ENCODE data around the gene RSKR. TPM values are rescaled to one million over a fixed set of nuclear protein-coding genes. Genes with fewer than 3 reads are reported as not detected.

The RSKR gene
- total RNA-seq, 1 donor, result 5.6 TPM

GRCh38 chr17:28655160-28655559 is 41.2 kb upstream of the RSKR start:
- no peak for TF ChIP-seq CTCF (IDR thresholded peaks at IDR 0.05; ENCODE audit: insufficient read depth, low read depth, low read length)
- DNase-seq (ENCODE audit: low read depth), result no peak
- H3K4me3 ChIP-seq (ENCODE audit: low read depth, low read length), result no peak overlapping the region

GRCh38 chr17:28648698-28649097 is 34.7 kb upstream of the RSKR start:
- TF ChIP-seq CTCF (IDR thresholded peaks at IDR 0.05; ENCODE audit: insufficient read depth, low read depth, low read length), result no peak
- H3K4me3 ChIP-seq (ENCODE audit: low read depth, low read length), result no peak overlapping the region
- DNase-seq (ENCODE audit: low read depth), result no peak

DNA sequence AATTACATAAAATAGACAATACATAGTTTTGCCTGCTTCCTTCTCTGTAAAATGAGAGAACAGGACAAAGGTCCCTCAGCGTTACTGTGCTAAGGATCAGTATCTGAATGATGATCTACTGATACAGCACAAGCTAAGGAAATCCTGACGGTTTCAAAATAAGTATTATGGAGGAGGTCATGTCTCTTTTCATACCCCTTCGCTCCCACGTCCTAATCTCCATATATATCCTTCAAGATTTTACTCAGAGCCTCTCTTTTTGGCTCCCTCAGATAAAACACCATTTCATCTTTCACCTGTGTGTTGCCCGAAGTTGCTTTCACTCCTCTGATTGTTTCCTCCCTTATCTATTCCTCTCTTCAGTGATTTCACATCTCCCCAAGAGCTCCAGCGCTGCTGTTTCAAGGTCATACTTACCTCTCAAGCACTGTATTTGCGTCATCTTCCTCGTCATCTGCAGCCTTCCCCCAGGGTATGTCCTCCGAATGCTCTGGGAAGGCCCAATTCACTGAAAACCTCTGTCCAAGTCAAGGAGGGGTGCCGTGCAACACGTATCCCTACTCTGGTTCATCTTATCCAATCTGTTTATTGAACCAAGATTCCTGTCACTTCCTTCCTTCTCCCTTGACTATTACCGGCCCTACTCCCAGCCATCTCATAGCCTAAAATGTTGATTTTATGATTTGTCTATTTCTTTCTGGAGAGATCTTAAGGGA is 32.2 kb upstream of the RSKR start:
- no peak for TF ChIP-seq CTCF (IDR thresholded peaks at IDR 0.05; ENCODE audit: insufficient read depth, low read depth, low read length)
- DNase-seq (ENCODE audit: low read depth), result no peak
- H3K4me3 ChIP-seq (ENCODE audit: low read depth, low read length), result no peak overlapping the region

GRCh38 chr17:28645576-28645939 is 31.6 kb upstream of the RSKR start:
- H3K4me3 ChIP-seq (ENCODE audit: low read depth, low read length), result peak overlapping the region; percentile 78
- TF ChIP-seq CTCF (IDR thresholded peaks at IDR 0.05; ENCODE audit: insufficient read depth, low read depth, low read length), result no peak
- no peak for DNase-seq (ENCODE audit: low read depth)

DNA sequence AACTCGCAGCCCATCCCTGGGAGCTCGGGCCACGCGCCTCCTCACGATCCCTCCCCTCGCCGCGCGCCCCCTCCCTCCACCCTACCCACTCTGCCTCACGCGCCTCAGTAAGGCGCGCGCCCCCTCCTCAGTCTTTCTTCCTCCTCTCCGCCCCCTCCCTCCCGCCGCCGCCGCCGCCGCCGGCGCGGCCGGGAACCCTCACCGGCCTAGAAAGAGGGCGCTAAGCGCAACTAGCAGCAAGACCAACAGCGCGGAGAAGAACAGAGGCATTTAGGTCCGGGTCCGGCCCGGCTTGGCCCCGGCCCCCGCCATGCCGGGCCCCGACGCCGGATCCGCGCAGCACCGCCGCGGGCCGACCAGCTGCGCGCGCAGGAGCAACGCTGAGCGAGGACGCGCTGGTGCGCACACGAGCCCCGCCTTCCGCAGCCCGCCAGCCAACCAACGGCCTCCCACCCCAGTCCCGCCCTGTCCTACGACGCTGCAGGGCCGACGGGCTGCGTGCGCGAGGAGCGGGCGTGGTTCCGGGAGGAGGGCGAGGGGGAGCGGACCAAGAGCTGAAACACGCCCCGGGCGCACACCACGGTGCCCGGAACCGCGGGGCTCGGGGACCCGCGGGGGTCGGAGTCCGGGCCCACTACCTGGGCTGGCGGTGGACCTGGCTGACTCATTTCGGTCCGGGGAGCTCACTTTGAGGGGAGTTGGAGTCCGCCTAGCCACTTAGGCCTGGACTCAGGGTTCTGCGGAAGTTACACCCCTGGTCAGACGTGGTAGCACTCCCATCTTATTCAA is 31.0 kb upstream of the RSKR start, which contains the start of gene BLTP2:
Gene BLTP2 (minus strand): TSS at position 372 of the 789 bp plus-strand sequence. CDS start 102 bp downstream, at position 270.
- DNase-seq (ENCODE audit: low read depth), result peak; percentile 93
- peak within 1 kb of the TSS; percentile 79 for H3K4me3 ChIP-seq (ENCODE audit: low read depth, low read length)
- no peak for TF ChIP-seq CTCF (IDR thresholded peaks at IDR 0.05; ENCODE audit: insufficient read depth, low read depth, low read length)

GRCh38 chr17:28643983-28644786 is 30.2 kb upstream of the RSKR start:
- peak; percentile 54 for TF ChIP-seq CTCF (IDR thresholded peaks at IDR 0.05; ENCODE audit: insufficient read depth, low read depth, low read length)
- DNase-seq (ENCODE audit: low read depth), result peak; percentile 50
- H3K4me3 ChIP-seq (ENCODE audit: low read depth, low read length), result peak overlapping the region; percentile 79
